GM23338 (cell line): ENCODE results near the gene GNAT2. TPM values are rescaled to one million over a fixed set of nuclear protein-coding genes. Genes with fewer than 3 reads are reported as not detected.

Experiments
- ATAC-seq: fragments of 200-7000 bp; cut with Tn5 transposase; 3 replicates; pipeline ENCODE4 v1.9.1; 2020
- DNase-seq: peaks from one replicate; pipeline ENCODE4 v3.0.0-alpha.2; 2015; ENCODE audit warnings: low spot score
- H2AFZ ChIP-seq: fragments of 200-600 bp; sonication (generic); 2 replicates; pipeline ENCODE4 v1.8.0; 2016; ENCODE audit warnings: antibody characterized with exemption, mild to moderate bottlenecking, moderate library complexity
- H3F3A ChIP-seq: fragments of 200-600 bp; sonication (generic); replicated peaks from 2 replicates; pipeline ENCODE4 v1.8.0; 2017; ENCODE audit warnings: antibody characterized with exemption, mixed run types, low read depth
- H3K27ac ChIP-seq: fragments of 200-600 bp; sonication (generic); 2 replicates; pipeline ENCODE4 v1.6.1; 2016; ENCODE audit warnings: low read depth
- H3K27me3 ChIP-seq: fragments of 200-600 bp; sonication (generic); 2 replicates; pipeline ENCODE4 v1.8.0; 2016; ENCODE audit warnings: mild to moderate bottlenecking, mixed run types, moderate library complexity; ENCODE audit not compliant: insufficient read depth
- H3K36me3 ChIP-seq: fragments of 200-600 bp; sonication (generic); 2 replicates; pipeline ENCODE4 v1.8.0; 2016; ENCODE audit warnings: mild to moderate bottlenecking; ENCODE audit not compliant: insufficient read depth
- H3K4me1 ChIP-seq: fragments of 200-600 bp; sonication (generic); 2 replicates; pipeline ENCODE4 v1.8.0; 2016; ENCODE audit warnings: mild to moderate bottlenecking, moderate library complexity; ENCODE audit not compliant: insufficient read depth
- H3K4me2 ChIP-seq: fragments of 200-600 bp; sonication (generic); 2 replicates; pipeline ENCODE4 v1.7.1; 2017; ENCODE audit warnings: mixed run types
- H3K4me3 ChIP-seq: fragments of 200-600 bp; sonication (generic); 2 replicates; pipeline ENCODE4 v1.6.1; 2016; ENCODE audit warnings: mixed run types
- H3K79me2 ChIP-seq: fragments of 200-600 bp; sonication (generic); replicated peaks from 2 replicates; pipeline ENCODE4 v1.8.0; 2017; ENCODE audit warnings: mild to moderate bottlenecking; ENCODE audit not compliant: insufficient read depth
- H3K9me2 ChIP-seq: fragments of 200-600 bp; sonication (generic); 2 replicates; pipeline ENCODE4 v1.8.0; 2017; ENCODE audit not compliant: insufficient read depth
- H4K20me1 ChIP-seq: fragments of 200-600 bp; sonication (generic); replicated peaks from 2 replicates; pipeline ENCODE4 v1.8.0; 2017; ENCODE audit warnings: mild to moderate bottlenecking; ENCODE audit not compliant: insufficient read depth
- H3K27ac Mint-ChIP-seq: 2 replicates; pipeline ENCODE4 v1.8.0; 2020; ENCODE audit warnings: inconsistent platforms, mild to moderate bottlenecking, moderate library complexity, mixed read lengths
- H3K27me3 Mint-ChIP-seq: 3 replicates; pipeline ENCODE4 v1.8.0; 2022; ENCODE audit warnings: low read depth, mild to moderate bottlenecking, moderate library complexity, mixed read lengths, inconsistent platforms; ENCODE audit not compliant: insufficient read depth, poor library complexity
- H3K36me3 Mint-ChIP-seq: 3 replicates; pipeline ENCODE4 v1.8.0; 2021; ENCODE audit warnings: low read depth, mild to moderate bottlenecking, inconsistent platforms, moderate library complexity, mixed read lengths
- H3K4me1 Mint-ChIP-seq: 3 replicates; pipeline ENCODE4 v1.8.0; 2020; ENCODE audit warnings: mild to moderate bottlenecking, inconsistent platforms, mixed read lengths
- H3K4me3 Mint-ChIP-seq: 3 replicates; pipeline ENCODE4 v1.8.0; 2021; ENCODE audit warnings: moderate library complexity, mild to moderate bottlenecking, inconsistent platforms, mixed read lengths
- H3K9me3 Mint-ChIP-seq: 3 replicates; pipeline ENCODE4 v1.8.0; 2020; ENCODE audit warnings: moderate library complexity, mild to moderate bottlenecking, inconsistent platforms, mixed read lengths
- CTCF ChIP-seq, 2 experiments: fragments of 200-600 bp in 1 of 2; sonication (generic) in 1 of 2; conservative IDR thresholded peaks; 2 replicates each; pipeline versions ENCODE4 v1.5.1 to v1.6.1; 2016 to 2017; ENCODE audit warnings: antibody characterized with exemption in 2 of 2, low read depth in 2 of 2, mild to moderate bottlenecking in 2 of 2, moderate library complexity in 1 of 2
- ETS1 ChIP-seq: IDR thresholded peaks from 2 replicates; pipeline ENCODE4 v1.6.1; 2016; ENCODE audit warnings: antibody characterized with exemption
- JUNB ChIP-seq: IDR thresholded peaks from one replicate; pipeline ENCODE4 v1.6.1; 2016; ENCODE audit warnings: antibody characterized with exemption; ENCODE audit not compliant: unreplicated experiment
- POLR2AphosphoS5 ChIP-seq: IDR thresholded peaks from 2 replicates; pipeline ENCODE4 v1.6.1; 2016; ENCODE audit warnings: antibody characterized with exemption, low read depth
- REST ChIP-seq: IDR thresholded peaks from one replicate; pipeline ENCODE4 v1.6.1; 2018; ENCODE audit warnings: antibody characterized with exemption; ENCODE audit not compliant: unreplicated experiment
- STAT1 ChIP-seq: IDR thresholded peaks from one replicate; pipeline ENCODE4 v1.6.1; 2016; ENCODE audit warnings: antibody characterized with exemption; ENCODE audit not compliant: unreplicated experiment
- polyA plus RNA-seq: library from polyadenylated mRNA; unstranded; fragments of >200 nt; fragmentation: Nextera tagmentation; extraction: Ambion mirVana; gene quantifications from 2 replicates; pipeline ENCODE4 v1.2.1, GENCODE V29; 2016
- total RNA-seq: library from RNA; depleted of rRNA; stranded (reverse); fragments of >200 nt; shearing (Covaris generic); gene quantifications from 2 replicates; pipeline ENCODE4 v1.2.3, GENCODE V29; 2014

Gene GNAT2
- total and polyA plus RNA-seq, 2 experiments from 2014 or later, result 0.21 TPM; not detected in 1

- no peaks in the 10 kb centered on the region for H4K20me1 ChIP-seq
- Mint-ChIP-seq H3K36me3 (no peaks in the 10 kb centered on the region), H3K27ac (no peak overlapping the region), H3K4me1 (peaks cover 9% of the 10 kb centered on the region; the same call in 2 of the 3 replicates), H3K27me3 (peaks cover 2% of the 10 kb centered on the region), H3K4me3 (peak overlapping the region; percentile 76), H3K9me3 (no peaks in the 10 kb centered on the region)
- no peaks in the 10 kb centered on the region for H3K79me2 ChIP-seq
- DNase-seq (no peak), ATAC-seq (peak; percentile 74)
- no peaks in the 10 kb centered on the region for H3K36me3 ChIP-seq
- H3K4me1 ChIP-seq, result peaks cover 8% of the 10 kb centered on the region; the same call in 1 of the 2 replicates
- peak overlapping the region; percentile 56 for H3K4me3 ChIP-seq
- no peaks in the 10 kb centered on the region for H3K9me2 ChIP-seq
- H3F3A ChIP-seq, result no peaks in the 10 kb centered on the region
- no peaks in the 10 kb centered on the region for H3K27me3 ChIP-seq
- H2AFZ ChIP-seq, result peak overlapping the region; percentile 90
- peak overlapping the region; percentile 72 for H3K4me2 ChIP-seq
- TF ChIP-seq REST (no peak), STAT1 (no peak), JUNB (no peak), ETS1 (no peak)
- H3K27ac ChIP-seq, result no peak overlapping the region
Observed at GRCh38 chr1:109668123-109668775, 48.8 kb upstream of the GNAT2 start.

GRCh38 chr1:109667452-109668122 is 48.2 kb upstream of the GNAT2 start, which contains the start of gene GSTM2:
GSTM2 (plus strand) TSS chr1:109668057; CDS start chr1:109668116, 59 bp downstream.
- Histone ChIP-seq H2AFZ (peak within 1 kb of the TSS; percentile 90), H3K4me2 (peak within 1 kb of the TSS; percentile 72), H3K79me2 (no peaks in the 10 kb centered on the region), H3K4me3 (peak within 1 kb of the TSS; percentile 56), H3K4me1 (peaks cover 8% of the 10 kb centered on the region; the same call in 1 of the 2 replicates), H3K27me3 (no peaks in the 10 kb centered on the region), H3K9me2 (no peaks in the 10 kb centered on the region), H3K27ac (no peak within 1 kb of the TSS), H4K20me1 (no peaks in the 10 kb centered on the region), H3F3A (no peaks in the 10 kb centered on the region), H3K36me3 (no peaks in the 10 kb centered on the region)
- TF ChIP-seq POLR2AphosphoS5, result peak; percentile 51
- TF ChIP-seq CTCF (conservative IDR thresholded peaks at IDR 0.05; ENCODE audit: low read depth in 2 of 2), result no peak
- DNase-seq (peak; percentile 96), ATAC-seq (peak; percentile 100)
- Mint-ChIP-seq H3K9me3 (no peaks in the 10 kb centered on the region), H3K27ac (peak within 1 kb of the TSS; percentile 62; the same call in 1 of the 2 replicates), H3K4me1 (peaks cover 9% of the 10 kb centered on the region; the same call in 2 of the 3 replicates), H3K27me3 (peaks cover 2% of the 10 kb centered on the region), H3K36me3 (no peaks in the 10 kb centered on the region), H3K4me3 (peak within 1 kb of the TSS; percentile 76)
